Ectodermal cell (in vitro differentiated cells): ENCODE measurements around the gene USH2A.

ENCODE experiments used
- H3K27ac ChIP-seq: 2 replicates; pipeline ENCODE4 v1.7.0; 2013; ENCODE audit warnings: mild to moderate bottlenecking, low read depth, low read length; ENCODE audit not compliant: insufficient read depth, poor library complexity, severe bottlenecking
- H3K27me3 ChIP-seq: 2 replicates; pipeline ENCODE4 v1.7.0; 2013; ENCODE audit warnings: mild to moderate bottlenecking, low read length; ENCODE audit not compliant: insufficient read depth, control insufficient read depth, poor library complexity, severe bottlenecking
- H3K36me3 ChIP-seq: one replicate; pipeline ENCODE4 v1.7.0; 2013; ENCODE audit warnings: low read length; ENCODE audit not compliant: control insufficient read depth, insufficient read depth
- H3K4me1 ChIP-seq: one replicate; pipeline ENCODE4 v1.7.0; 2013; ENCODE audit warnings: low read length; ENCODE audit not compliant: control insufficient read depth, insufficient read depth
- H3K4me3 ChIP-seq: 2 replicates; pipeline ENCODE4 v1.7.0; 2013; ENCODE audit warnings: low read depth, low read length, control low read depth; ENCODE audit not compliant: insufficient read depth
- H3K9me3 ChIP-seq: 2 replicates; pipeline ENCODE4 v1.7.0; 2013; ENCODE audit warnings: mild to moderate bottlenecking, low read length, moderate library complexity; ENCODE audit not compliant: control insufficient read depth
- whole genome bisulfite sequencing, 2 experiments: methylation state at CpG; one replicate each; pipeline ENCODE4 v1.1.7; 2013; ENCODE audit warnings: missing lambda C conversion rate in 2 of 2; 5-methylcytosine and 5-hydroxymethylcytosine counted together

USH2A gene

DNA sequence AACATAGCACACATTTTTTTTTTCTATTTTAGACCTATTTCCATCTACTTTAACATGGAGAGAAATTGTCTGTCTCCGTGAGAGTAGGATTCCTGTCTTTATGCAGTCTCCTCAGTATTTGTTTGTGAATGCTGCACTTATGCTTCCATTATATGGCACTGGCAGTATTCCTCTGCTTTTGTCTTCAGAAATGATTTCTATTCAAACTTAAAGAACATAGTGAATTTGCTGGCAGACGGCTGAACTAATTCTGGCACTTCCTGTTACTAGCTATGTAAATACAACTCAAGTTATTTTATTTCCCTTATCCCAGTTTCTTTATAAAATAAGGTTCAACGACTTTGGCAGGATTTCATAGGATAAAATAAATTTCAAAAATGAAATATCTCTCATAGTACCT, 810.9 kb downstream of the USH2A start:
- peaks cover 30% of the 10 kb centered on the region for H3K36me3 ChIP-seq
- H3K4me1 ChIP-seq, result no peaks in the 10 kb centered on the region
- H3K9me3 ChIP-seq, result no peaks in the 10 kb centered on the region
- no peak overlapping the region for H3K27ac ChIP-seq
- 95 to 100% methylated on average over 2 of the region's 3 CpGs for WGBS, 2 experiments
- no peak overlapping the region for H3K4me3 ChIP-seq
- H3K27me3 ChIP-seq, result no peaks in the 10 kb centered on the region

DNA sequence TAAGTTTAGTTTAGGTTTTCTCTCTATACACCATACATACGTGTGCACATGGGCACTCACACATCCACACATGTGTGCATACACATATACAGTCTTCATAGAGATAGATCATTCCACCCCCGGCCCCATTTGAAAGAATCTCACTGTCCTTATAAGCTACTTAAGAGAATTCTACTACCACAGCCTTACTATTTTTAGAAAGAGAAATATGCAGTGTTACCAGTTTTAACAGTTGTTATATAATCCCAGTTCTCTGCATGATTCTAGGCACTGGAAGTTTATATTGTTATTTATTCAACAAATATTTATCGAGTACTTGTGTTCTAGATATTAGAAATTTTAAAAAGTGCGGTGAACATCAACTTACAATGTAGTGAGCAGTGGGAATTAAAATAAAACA, 814.6 kb downstream of the USH2A start:
- H3K36me3 ChIP-seq, result peaks cover 22% of the 10 kb centered on the region
- no peaks in the 10 kb centered on the region for H3K4me1 ChIP-seq
- H3K4me3 ChIP-seq, result no peak overlapping the region
- 96 to 97% methylated on average over 4 of the region's 4 CpGs for WGBS, 2 experiments
- H3K9me3 ChIP-seq, result no peaks in the 10 kb centered on the region
- H3K27ac ChIP-seq, result no peak overlapping the region
- H3K27me3 ChIP-seq, result no peaks in the 10 kb centered on the region

DNA sequence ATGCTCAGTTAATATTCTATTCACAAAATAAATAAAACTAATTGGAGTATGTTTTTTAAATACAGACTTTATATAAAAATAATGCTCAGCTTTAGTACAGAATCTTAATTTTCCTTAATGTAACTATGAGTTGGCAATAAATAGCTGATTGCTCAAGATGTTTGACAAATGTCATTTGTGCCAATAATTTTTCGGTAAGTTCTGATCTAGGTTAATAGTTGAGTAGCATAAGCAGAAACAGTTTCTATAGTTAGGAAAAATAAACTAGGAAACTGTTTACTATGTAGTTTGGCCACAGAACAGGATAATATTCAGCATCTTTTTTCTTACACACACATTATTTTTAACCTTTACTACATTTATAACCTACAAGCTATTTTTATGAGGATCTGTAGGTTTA, 815.8 kb downstream of the USH2A start:
- Histone ChIP-seq H3K4me3 (no peak overlapping the region), H3K27me3 (no peaks in the 10 kb centered on the region), H3K4me1 (no peaks in the 10 kb centered on the region), H3K27ac (no peak overlapping the region), H3K36me3 (peaks cover 10% of the 10 kb centered on the region), H3K9me3 (no peaks in the 10 kb centered on the region)
- 88 to 90% methylated on average over 1 of the region's 1 CpG for WGBS, 2 experiments

DNA sequence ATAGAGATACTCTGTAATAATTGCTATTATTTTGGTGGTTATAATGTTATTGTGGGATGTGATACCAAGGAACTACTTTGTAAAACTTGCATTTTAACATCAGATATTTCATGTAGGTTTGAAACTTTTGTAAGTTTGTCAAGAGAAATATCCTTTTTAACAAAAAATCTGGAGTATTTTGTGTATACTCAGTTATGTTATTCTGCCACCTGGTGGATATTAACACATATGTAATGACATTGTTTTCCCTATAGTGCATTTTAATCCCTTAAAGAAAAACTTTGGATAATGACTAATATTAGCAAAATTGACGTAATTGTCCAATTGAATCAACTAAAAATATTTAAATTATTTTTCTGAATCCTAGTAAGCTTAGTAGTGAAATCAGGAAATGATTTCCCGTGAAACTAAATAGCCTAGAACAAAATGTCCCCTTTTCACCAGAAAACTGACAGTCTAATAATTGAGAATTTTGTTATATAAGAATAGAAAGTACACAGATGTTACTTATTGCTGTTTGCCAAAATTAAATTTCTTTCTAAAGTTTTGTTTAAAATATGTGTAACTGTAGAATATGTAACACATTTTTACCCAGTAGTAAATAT, 816.6 kb downstream of the USH2A start:
- WGBS, 2 experiments, result 100% methylated on average over 1 of the region's 2 CpGs; no CpG with 5 or more reads in 1 of the 2 experiments
- H3K4me3 ChIP-seq, result no peak overlapping the region

DNA sequence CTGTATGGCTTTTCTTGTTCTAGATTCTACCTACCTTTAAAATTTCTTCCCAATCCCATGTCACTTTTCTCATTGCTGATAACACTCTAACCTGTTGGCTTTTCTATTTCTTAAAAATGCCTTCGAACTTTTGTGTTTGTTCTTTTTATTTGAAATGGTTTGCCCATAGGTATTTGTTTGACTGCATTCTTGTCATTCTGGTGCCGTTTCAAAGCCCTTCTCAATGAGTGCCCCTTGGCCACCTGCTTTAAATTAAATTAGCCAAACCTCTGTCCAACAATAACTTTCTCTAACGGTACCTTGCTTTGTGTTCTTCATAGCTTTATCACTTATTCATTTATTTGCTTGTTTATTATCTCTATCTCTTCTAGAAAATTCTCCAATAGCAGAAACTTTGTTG, 817.2 kb downstream of the USH2A start:
- WGBS, 2 experiments, result 83 to 86% methylated on average over 3 of the region's 3 CpGs
- H3K27ac ChIP-seq, result no peak overlapping the region
- H3K4me1 ChIP-seq, result no peaks in the 10 kb centered on the region
- no peaks in the 10 kb centered on the region for H3K27me3 ChIP-seq
- H3K36me3 ChIP-seq, result peaks cover 6% of the 10 kb centered on the region
- H3K9me3 ChIP-seq, result no peaks in the 10 kb centered on the region
- H3K4me3 ChIP-seq, result no peak overlapping the region

More for the DNA sequence above, 816.6 kb downstream of the USH2A start:
- peaks cover 6% of the 10 kb centered on the region for H3K36me3 ChIP-seq
- no peak overlapping the region for H3K27ac ChIP-seq
- no peaks in the 10 kb centered on the region for H3K4me1 ChIP-seq
- no peaks in the 10 kb centered on the region for H3K9me3 ChIP-seq
- H3K27me3 ChIP-seq, result no peaks in the 10 kb centered on the region

DNA sequence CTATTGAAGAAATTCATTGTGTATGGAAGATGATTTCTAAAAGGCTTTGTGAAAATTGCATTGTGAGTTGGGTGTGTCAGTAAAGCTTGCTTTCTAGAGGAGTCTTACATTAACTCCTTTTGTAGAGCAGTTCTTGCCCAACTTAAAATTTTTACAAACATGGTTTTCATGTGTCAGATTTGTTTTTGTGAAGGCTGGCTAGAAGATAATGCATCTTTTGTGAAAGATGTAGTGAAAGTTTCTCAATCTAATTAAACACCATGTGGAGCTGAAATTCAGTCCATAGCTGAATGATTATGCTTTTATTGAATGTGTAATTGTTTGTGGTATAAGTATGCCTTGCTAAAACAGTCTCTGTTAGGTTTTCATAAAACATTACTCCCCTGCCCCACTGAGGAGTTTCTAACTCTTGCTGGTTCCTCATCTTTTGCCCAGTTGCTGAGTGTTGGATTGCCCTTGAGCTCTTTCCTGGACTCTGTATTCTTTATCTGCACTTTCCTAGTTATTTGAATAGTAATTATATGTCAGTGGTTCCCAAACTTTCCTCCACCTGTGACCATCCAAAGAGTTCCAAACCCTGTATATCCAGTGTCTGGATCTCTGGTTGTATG, 818.1 kb downstream of the USH2A start:
- H3K27me3 ChIP-seq, result no peaks in the 10 kb centered on the region
- H3K4me3 ChIP-seq, result no peak overlapping the region
- no peaks in the 10 kb centered on the region for H3K9me3 ChIP-seq
- H3K36me3 ChIP-seq, result peaks cover 6% of the 10 kb centered on the region
- no peak overlapping the region for H3K27ac ChIP-seq
- H3K4me1 ChIP-seq, result peaks cover 3% of the 10 kb centered on the region

DNA sequence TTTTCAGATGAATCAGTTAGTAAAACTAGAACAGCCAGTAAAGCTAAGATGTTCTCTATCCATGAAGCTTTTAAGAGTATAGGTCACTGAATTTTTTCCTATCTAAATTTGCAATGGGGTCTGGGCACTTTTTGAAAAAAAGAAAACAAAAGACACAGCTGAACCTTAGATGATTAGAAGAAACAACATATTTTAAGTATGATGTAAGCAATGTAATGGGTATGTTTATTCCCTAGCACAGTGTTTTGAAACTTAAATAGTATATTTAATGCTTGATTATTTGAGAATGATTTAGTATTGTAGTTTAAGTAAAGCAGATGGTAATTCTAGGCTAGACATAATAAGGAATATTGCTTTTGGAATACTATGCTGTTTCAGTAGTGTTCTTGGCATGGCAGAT, 819.9 kb downstream of the USH2A start:
- no peak overlapping the region for H3K4me3 ChIP-seq
- no peaks in the 10 kb centered on the region for H3K9me3 ChIP-seq
- no peaks in the 10 kb centered on the region for H3K36me3 ChIP-seq
- H3K4me1 ChIP-seq, result peaks cover 10% of the 10 kb centered on the region
- H3K27ac ChIP-seq, result no peak overlapping the region
- no peaks in the 10 kb centered on the region for H3K27me3 ChIP-seq

DNA sequence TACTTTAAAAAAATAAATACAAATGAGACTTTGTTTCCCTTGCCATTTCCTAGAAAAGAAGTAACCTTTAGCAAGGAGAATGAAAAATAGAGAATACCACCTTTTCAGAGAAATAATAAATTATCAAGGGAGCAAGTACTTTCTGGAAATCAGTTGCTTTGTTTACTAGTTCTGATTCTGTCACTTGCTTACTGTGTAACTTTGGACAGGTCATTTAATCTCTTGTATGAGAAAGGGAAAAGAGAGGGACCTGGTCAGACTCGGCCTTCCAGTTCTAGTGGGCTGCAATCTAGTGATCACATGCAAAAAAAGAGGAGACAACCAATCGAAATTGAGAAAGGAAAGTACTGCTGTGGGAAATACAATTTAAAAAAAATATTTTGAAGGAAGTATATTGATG, 822.0 kb downstream of the USH2A start:
- 95 to 97% methylated on average over 2 of the region's 2 CpGs for WGBS, 2 experiments
- Histone ChIP-seq H3K36me3 (peaks cover 5% of the 10 kb centered on the region), H3K9me3 (no peaks in the 10 kb centered on the region), H3K4me1 (peaks cover 10% of the 10 kb centered on the region), H3K27me3 (no peaks in the 10 kb centered on the region), H3K4me3 (no peak overlapping the region), H3K27ac (no peak overlapping the region)

DNA sequence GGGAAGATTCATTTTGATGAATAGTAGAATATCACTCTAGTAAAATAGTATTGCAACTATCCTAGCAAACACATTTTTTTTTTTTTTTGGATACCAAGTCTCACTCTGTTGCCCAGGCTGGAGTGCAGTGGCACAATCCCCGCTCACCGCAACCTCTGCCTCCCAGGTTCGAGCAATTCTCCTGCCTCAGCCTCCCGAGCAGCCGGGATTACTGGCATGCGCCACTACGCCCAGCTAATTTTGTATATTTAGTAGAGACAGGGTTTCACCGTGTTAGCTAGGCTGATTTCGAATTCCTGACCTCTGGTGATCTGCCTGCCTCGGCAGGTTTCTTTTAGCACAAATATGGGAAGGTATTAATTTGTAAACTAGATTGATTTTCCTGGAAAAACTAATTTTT, 822.4 kb downstream of the USH2A start:
- Histone ChIP-seq H3K36me3 (peaks cover 5% of the 10 kb centered on the region), H3K4me1 (peaks cover 10% of the 10 kb centered on the region), H3K27ac (no peak overlapping the region), H3K27me3 (no peaks in the 10 kb centered on the region), H3K4me3 (no peak overlapping the region), H3K9me3 (no peaks in the 10 kb centered on the region)
- WGBS, 2 experiments, result 92 to 94% methylated on average over 9 to 10 of the region's 10 CpGs

DNA sequence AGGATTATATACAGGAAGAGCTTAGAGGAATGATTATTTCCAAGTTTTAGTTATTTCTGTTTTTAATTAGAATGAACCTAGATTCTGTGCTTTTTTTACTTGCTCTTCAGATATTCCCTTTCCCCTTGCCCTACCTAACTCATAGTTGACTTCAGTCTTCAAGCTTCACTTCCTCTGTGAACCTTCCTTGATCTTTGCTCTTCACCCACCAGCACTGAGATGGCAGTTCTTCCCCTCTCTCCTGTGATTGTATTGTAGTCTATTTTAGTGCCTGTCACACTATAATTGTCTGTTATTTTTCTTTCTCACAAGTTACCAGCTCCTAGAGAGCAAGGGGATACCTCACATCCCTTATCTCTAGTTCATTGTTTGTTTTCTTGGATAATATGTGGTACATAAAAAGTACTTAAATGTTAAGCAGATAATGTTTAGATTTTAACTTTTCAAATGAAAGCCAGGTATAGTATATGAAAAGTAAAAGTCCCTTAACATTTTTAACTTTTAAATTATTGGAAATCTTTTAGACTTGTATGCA, 822.9 kb downstream of the USH2A start:
- H3K9me3 ChIP-seq, result no peaks in the 10 kb centered on the region
- H3K4me3 ChIP-seq, result no peak overlapping the region
- H3K4me1 ChIP-seq, result peaks cover 10% of the 10 kb centered on the region
- peaks cover 5% of the 10 kb centered on the region for H3K36me3 ChIP-seq
- no peak overlapping the region for H3K27ac ChIP-seq
- no peaks in the 10 kb centered on the region for H3K27me3 ChIP-seq
